ENCODE measurements around the gene ST3GAL3.

The ST3GAL3 gene

GRCh38 chr1:43851561-43852338 is 144.4 kb downstream of the ST3GAL3 start:
- DNase-seq (ENCODE audit: low spot score), result no peak

- peak; percentile 56 for DNase-seq (ENCODE audit: low spot score)
Observed at GRCh38 chr1:43853161-43853921, 146.0 kb downstream of the ST3GAL3 start.

GRCh38 chr1:43854473-43854872 is 147.1 kb downstream of the ST3GAL3 start:
- DNase-seq (ENCODE audit: low spot score), result no peak

- no peak for DNase-seq (ENCODE audit: low spot score)
Observed at GRCh38 chr1:43856188-43856587, 148.9 kb downstream of the ST3GAL3 start.

- DNase-seq (ENCODE audit: low spot score), result no peak
Observed at GRCh38 chr1:43857163-43857562, 149.8 kb downstream of the ST3GAL3 start.

GRCh38 chr1:43858324-43858723 is 151.0 kb downstream of the ST3GAL3 start:
- DNase-seq (ENCODE audit: low spot score), result peak; percentile 20

GRCh38 chr1:43861337-43861736 is 154.0 kb downstream of the ST3GAL3 start:
- no peak for DNase-seq (ENCODE audit: low spot score)

GRCh38 chr1:43861988-43862735 is 154.8 kb downstream of the ST3GAL3 start:
- no peak for DNase-seq (ENCODE audit: low spot score)

GRCh38 chr1:43864111-43865045 is 157.0 kb downstream of the ST3GAL3 start:
- no peak for DNase-seq (ENCODE audit: low spot score)

- no peak for DNase-seq (ENCODE audit: low spot score)
Observed at GRCh38 chr1:43866201-43866600, 158.9 kb downstream of the ST3GAL3 start.

GRCh38 chr1:43867976-43868740 is 160.8 kb downstream of the ST3GAL3 start:
- DNase-seq (ENCODE audit: low spot score), result peak; percentile 32

GRCh38 chr1:43868741-43869067 is 161.4 kb downstream of the ST3GAL3 start:
- no peak for DNase-seq (ENCODE audit: low spot score)

GRCh38 chr1:43870306-43870705 is 163.0 kb downstream of the ST3GAL3 start:
- no peak for DNase-seq (ENCODE audit: low spot score)

- no peak for DNase-seq (ENCODE audit: low spot score)
Observed at GRCh38 chr1:43871181-43871910, 164.0 kb downstream of the ST3GAL3 start.

- no peak for DNase-seq (ENCODE audit: low spot score)
Observed at GRCh38 chr1:43872280-43872679, 164.9 kb downstream of the ST3GAL3 start.

GRCh38 chr1:43873851-43874250 is 166.5 kb downstream of the ST3GAL3 start:
- no peak for DNase-seq (ENCODE audit: low spot score)

- no peak for DNase-seq (ENCODE audit: low spot score)
Observed at GRCh38 chr1:43874716-43875115, 167.4 kb downstream of the ST3GAL3 start.

GRCh38 chr1:43875331-43875730 is 168.0 kb downstream of the ST3GAL3 start:
- no peak for DNase-seq (ENCODE audit: low spot score)

GRCh38 chr1:43877101-43877500 is 169.8 kb downstream of the ST3GAL3 start:
- no peak for DNase-seq (ENCODE audit: low spot score)

- DNase-seq (ENCODE audit: low spot score), result no peak
Observed at GRCh38 chr1:43878440-43878839, 171.1 kb downstream of the ST3GAL3 start.

Data from LoVo (cell line).